Muscle layer of duodenum (tissue), 2 donors: Measurements from ENCODE around the gene TNFSF8.

Source experiments
- H3K27ac ChIP-seq: one replicate; pipeline ENCODE4 v1.7.0; 2013; ENCODE audit warnings: mild to moderate bottlenecking, low read length
- H3K27me3 ChIP-seq: one replicate; pipeline ENCODE4 v1.7.0; 2013; ENCODE audit warnings: low read depth, mild to moderate bottlenecking, control low read depth, low read length
- H3K36me3 ChIP-seq, 2 donors: one replicate each; pipeline ENCODE4 v1.7.0; 2013; ENCODE audit warnings: low read length in 2 of 2, control low read depth in 1 of 2, mild to moderate bottlenecking in 1 of 2; ENCODE audit not compliant: insufficient read depth in 2 of 2, control insufficient read depth in 1 of 2
- H3K4me1 ChIP-seq, 2 donors: one replicate each; pipeline ENCODE4 v1.7.0; 2013; ENCODE audit warnings: low read length in 2 of 2, mild to moderate bottlenecking in 2 of 2, control low read depth in 1 of 2, moderate library complexity in 1 of 2; ENCODE audit not compliant: insufficient read depth in 2 of 2, control insufficient read depth in 1 of 2
- H3K4me3 ChIP-seq, 2 donors: one replicate each; pipeline ENCODE4 v1.7.0; 2013; ENCODE audit warnings: low read length in 2 of 2, low read depth in 1 of 2, mild to moderate bottlenecking in 1 of 2
- H3K9me3 ChIP-seq, 2 donors: one replicate each; pipeline ENCODE4 v1.7.0; 2013; ENCODE audit warnings: low read length in 2 of 2, control low read depth in 1 of 2, mild to moderate bottlenecking in 1 of 2; ENCODE audit not compliant: control insufficient read depth in 1 of 2
- donor health status: healthy.

TNFSF8 gene

GRCh38 chr9:114914139-114914538 lies 16.3 kb downstream of the TNFSF8 start:
- no peak overlapping the region for H3K4me3 ChIP-seq
- H3K9me3 ChIP-seq, result no peaks in the 10 kb centered on the region
- H3K27ac ChIP-seq, result no peak overlapping the region
- no peaks in the 10 kb centered on the region for H3K27me3 ChIP-seq
- H3K36me3 ChIP-seq, result no peaks in the 10 kb centered on the region
- H3K4me1 ChIP-seq, result no peaks in the 10 kb centered on the region

- no peaks in the 10 kb centered on the region for H3K9me3 ChIP-seq
- H3K4me1 ChIP-seq, result no peaks in the 10 kb centered on the region
- H3K27ac ChIP-seq, result no peak overlapping the region
- H3K27me3 ChIP-seq, result no peaks in the 10 kb centered on the region
- H3K4me3 ChIP-seq, result no peak overlapping the region
- no peaks in the 10 kb centered on the region for H3K36me3 ChIP-seq
Observed at GRCh38 chr9:114913656-114914055, 16.7 kb downstream of the TNFSF8 start.

GRCh38 chr9:114913217-114913616 lies 17.2 kb downstream of the TNFSF8 start:
- Histone ChIP-seq H3K36me3 (no peaks in the 10 kb centered on the region), H3K9me3 (no peaks in the 10 kb centered on the region), H3K27ac (no peak overlapping the region), H3K4me1 (no peaks in the 10 kb centered on the region), H3K27me3 (no peaks in the 10 kb centered on the region), H3K4me3 (no peak overlapping the region)

GRCh38 chr9:114911167-114911821 lies 19.1 kb downstream of the TNFSF8 start:
- Histone ChIP-seq H3K4me1 (no peaks in the 10 kb centered on the region), H3K4me3 (no peak overlapping the region), H3K36me3 (no peaks in the 10 kb centered on the region), H3K27ac (no peak overlapping the region), H3K9me3 (no peaks in the 10 kb centered on the region), H3K27me3 (no peaks in the 10 kb centered on the region)

GRCh38 chr9:114910541-114910940 lies 19.9 kb downstream of the TNFSF8 start:
- H3K36me3 ChIP-seq, result no peaks in the 10 kb centered on the region
- H3K9me3 ChIP-seq, result no peaks in the 10 kb centered on the region
- no peaks in the 10 kb centered on the region for H3K27me3 ChIP-seq
- H3K27ac ChIP-seq, result no peak overlapping the region
- no peak overlapping the region for H3K4me3 ChIP-seq
- no peaks in the 10 kb centered on the region for H3K4me1 ChIP-seq

- Histone ChIP-seq H3K36me3 (no peaks in the 10 kb centered on the region), H3K27ac (no peak overlapping the region), H3K4me3 (no peak overlapping the region), H3K9me3 (no peaks in the 10 kb centered on the region), H3K4me1 (no peaks in the 10 kb centered on the region), H3K27me3 (no peaks in the 10 kb centered on the region)
Observed at GRCh38 chr9:114909661-114910060, 20.7 kb downstream of the TNFSF8 start.

GRCh38 chr9:114908805-114909448 lies 21.5 kb downstream of the TNFSF8 start:
- no peak overlapping the region for H3K27ac ChIP-seq

GRCh38 chr9:114908104-114908622 lies 22.2 kb downstream of the TNFSF8 start:
- Histone ChIP-seq H3K9me3 (no peaks in the 10 kb centered on the region), H3K27me3 (no peaks in the 10 kb centered on the region), H3K4me1 (no peaks in the 10 kb centered on the region), H3K27ac (no peak overlapping the region), H3K4me3 (no peak overlapping the region), H3K36me3 (no peaks in the 10 kb centered on the region)

More at GRCh38 chr9:114908805-114909448, 21.5 kb downstream of the TNFSF8 start:
- Histone ChIP-seq H3K4me3 (no peak overlapping the region), H3K27me3 (no peaks in the 10 kb centered on the region), H3K4me1 (no peaks in the 10 kb centered on the region), H3K9me3 (no peaks in the 10 kb centered on the region), H3K36me3 (no peaks in the 10 kb centered on the region)

GRCh38 chr9:114906922-114907571 lies 23.3 kb downstream of the TNFSF8 start:
- Histone ChIP-seq H3K27me3 (no peaks in the 10 kb centered on the region), H3K36me3 (no peaks in the 10 kb centered on the region), H3K27ac (no peak overlapping the region), H3K4me1 (no peaks in the 10 kb centered on the region), H3K9me3 (no peaks in the 10 kb centered on the region), H3K4me3 (no peak overlapping the region)

GRCh38 chr9:114905170-114905940 lies 25.0 kb downstream of the TNFSF8 start:
- Histone ChIP-seq H3K4me1 (no peaks in the 10 kb centered on the region), H3K27me3 (no peaks in the 10 kb centered on the region), H3K4me3 (no peak overlapping the region), H3K27ac (no peak overlapping the region), H3K36me3 (no peaks in the 10 kb centered on the region), H3K9me3 (no peaks in the 10 kb centered on the region)
